Aorta (tissue), 5 donors: ENCODE data around the gene KLHDC4. TPM values are rescaled to one million over a fixed set of nuclear protein-coding genes. Genes with fewer than 3 reads are reported as not detected.
A peak's percentile ranks its signal among the peaks of the same experiment; 100 is the strongest.
"Not testable (repeated sequence)": the region's sequence is repeated elsewhere in the genome, so short reads cannot be mapped to it uniquely, and the experiment has no call there.

Experiments
- ATAC-seq: fragments of 200-7000 bp; cut with Tn5 transposase; one replicate; pipeline ENCODE4 v1.9.1; 2022; ENCODE audit warnings: moderate library complexity; ENCODE audit not compliant: low FRiP score
- DNase-seq, 2 donors: peaks; one replicate each; pipeline ENCODE4 v3.0.0-alpha.2; 2020
- H3K27ac ChIP-seq, 2 donors: one replicate each; pipeline ENCODE4 v1.5.1; 2013; ENCODE audit warnings: low read length in 2 of 2, mild to moderate bottlenecking in 2 of 2, moderate library complexity in 2 of 2, control low read depth in 1 of 2, inconsistent platforms in 1 of 2, low read depth in 1 of 2
- H3K27me3 ChIP-seq, 2 donors: one replicate each; pipeline ENCODE4 v1.6.1; 2013; ENCODE audit warnings: control low read depth in 1 of 2, low read length in 1 of 2, mild to moderate bottlenecking in 1 of 2, moderate library complexity in 1 of 2; ENCODE audit not compliant: insufficient read depth in 2 of 2, control insufficient read depth in 1 of 2
- H3K36me3 ChIP-seq, 2 donors: one replicate each; pipeline ENCODE4 v1.6.1; 2013; ENCODE audit warnings: control low read depth in 1 of 2, low read length in 1 of 2, mild to moderate bottlenecking in 1 of 2; ENCODE audit not compliant: insufficient read depth in 2 of 2, control insufficient read depth in 1 of 2
- H3K4me1 ChIP-seq, 2 donors: one replicate each; pipeline ENCODE4 v1.6.1; 2013; ENCODE audit warnings: low read length in 2 of 2, control low read depth in 1 of 2, mild to moderate bottlenecking in 1 of 2, moderate library complexity in 1 of 2; ENCODE audit not compliant: insufficient read depth in 2 of 2, control insufficient read depth in 1 of 2
- H3K4me3 ChIP-seq, 2 donors: one replicate each; pipeline ENCODE4 v1.5.1; 2013; ENCODE audit warnings: low read length in 2 of 2, control low read depth in 1 of 2, mild to moderate bottlenecking in 1 of 2
- H3K9me3 ChIP-seq: one replicate; pipeline ENCODE4 v1.6.1; 2013; ENCODE audit warnings: mild to moderate bottlenecking, low read length; ENCODE audit not compliant: control insufficient read depth
- WGBS, 2 donors: extraction: QIAGEN DNeasy Blood & Tissue Kit; methylation state at CpG; one replicate each; pipeline ENCODE4 v1.1.7; 2013; 5-methylcytosine and 5-hydroxymethylcytosine counted together
- intact Hi-C, 2 donors: fragments of 100-400 bp; cut with DNase I; formaldehyde crosslinking; loops; one replicate each; pipeline versions ENCODE4 v1.14.2 to v1.15.0; 2022
- polyA plus RNA-seq, 2 donors: library from polyadenylated mRNA; stranded (reverse); fragments of 200-250 nt; gene quantifications; one replicate each; pipeline ENCODE4 v1.2.3, GENCODE V29; 2013
- total RNA-seq, 2 donors: library from RNA; stranded (reverse); fragmentation: NEBNext Ultra II Directional; extraction: Animal tissue kit (Norgen Biotek cat#: 25700); gene quantifications; one replicate each; pipeline ENCODE4 v1.2.1, GENCODE V29; 2021
- donor health status: healthy with polysubstance abuse.
- donor health status: Bipolar disorder and iron deficiency.
- donor health status: DM: no; HTN: no; CAD: no.
- donor health status: DM: no; HTN: no; CAD: no.
- donor health status: DM: yes; HTN: yes; CAD: no.

KLHDC4 gene
- total and polyA plus RNA-seq, 4 donors, result 12.0 to 52.3 (median 36.1) TPM

DNA sequence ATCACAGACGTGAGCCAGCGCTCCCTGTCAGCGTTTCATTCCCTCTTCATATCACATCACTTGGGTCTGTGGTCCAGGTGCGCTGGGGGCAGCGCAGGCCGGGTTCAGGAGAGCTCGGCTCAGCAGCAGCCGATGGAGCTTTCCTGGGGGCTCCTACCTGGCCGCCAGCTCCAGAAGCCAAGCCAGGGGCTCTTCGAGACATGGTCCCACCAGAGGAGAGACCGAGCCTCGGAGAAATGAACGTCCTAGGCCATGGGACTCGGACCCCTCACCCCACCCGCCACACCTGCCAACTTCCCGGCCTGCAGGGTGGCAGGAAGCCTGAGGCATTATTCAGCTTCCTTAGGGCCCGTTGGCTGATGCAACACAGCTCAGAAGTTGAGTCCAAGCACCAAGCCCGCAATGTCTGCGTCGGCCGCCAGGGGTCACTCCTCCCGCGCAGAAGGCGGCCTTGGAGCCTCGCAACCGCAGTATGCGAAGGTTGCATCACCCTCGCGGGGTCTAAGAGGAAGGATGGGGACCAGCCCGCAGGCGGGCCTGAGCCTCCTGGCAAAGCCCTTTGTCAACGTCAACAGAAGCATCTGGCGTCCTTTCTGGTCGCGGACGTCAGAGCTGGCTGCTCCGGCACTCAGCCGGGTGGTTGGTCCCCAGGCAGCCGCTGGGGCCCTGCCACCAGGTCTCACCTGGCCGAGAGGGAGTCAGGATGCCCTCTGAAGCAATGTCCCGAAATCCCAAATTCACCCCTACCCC, 13.2 kb upstream of the KLHDC4 start:
- Histone ChIP-seq H3K4me1 (no peaks in the 10 kb centered on the region), H3K9me3 (no peaks in the 10 kb centered on the region), H3K4me3 (no peak overlapping the region), H3K27ac (no peak overlapping the region), H3K36me3 (no peaks in the 10 kb centered on the region), H3K27me3 (no peaks in the 10 kb centered on the region)
- WGBS, 2 donors, result 28 to 29% methylated on average over 40 to 41 of the region's 41 CpGs
- peak; percentile 95 to 97 for DNase-seq
- peak; percentile 94 for ATAC-seq
- intact Hi-C loops, result loop anchor here (1.0 to 5.0 kb wide), 4 partner anchors 73 to 132 kb away; no protein-coding TSS in a partner anchor

DNA sequence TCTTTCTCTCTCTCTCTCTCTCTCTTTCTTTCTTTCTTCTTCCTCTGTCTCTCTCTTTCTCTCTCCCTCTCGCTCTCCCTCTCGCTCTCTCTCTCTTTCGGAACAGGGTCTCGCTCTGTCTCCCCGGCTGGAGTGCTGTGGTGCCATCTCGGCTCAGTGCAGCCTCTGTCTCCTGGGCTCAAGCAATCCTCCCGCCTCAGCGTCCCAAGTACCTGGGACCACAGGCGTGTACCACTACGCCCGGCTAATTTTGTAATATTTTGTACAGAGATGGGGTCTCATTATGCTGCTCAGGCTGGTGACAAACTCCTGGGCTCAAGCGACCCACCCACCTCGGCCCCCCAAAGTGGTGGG, 12.7 kb upstream of the KLHDC4 start:
- intact Hi-C loops, result loop anchor here (2.0 to 5.0 kb wide), 3 partner anchors 74 to 132 kb away; no protein-coding TSS in a partner anchor
- DNase-seq (no peak), ATAC-seq (no peak)
- WGBS, 2 donors, result 94% methylated on average over 13 of the region's 13 CpGs
- H3K4me1 ChIP-seq, result no peaks in the 10 kb centered on the region
- H3K27me3 ChIP-seq, result no peaks in the 10 kb centered on the region
- no peaks in the 10 kb centered on the region for H3K36me3 ChIP-seq
- no peaks in the 10 kb centered on the region for H3K9me3 ChIP-seq
- H3K27ac ChIP-seq, result no peak overlapping the region
- no peak overlapping the region for H3K4me3 ChIP-seq

- 86 to 89% methylated on average over 16 of the region's 16 CpGs for WGBS, 2 donors
- H3K36me3 ChIP-seq, H3K27ac ChIP-seq, H3K4me3 ChIP-seq, DNase-seq, H3K9me3 ChIP-seq, H3K4me1 ChIP-seq, H3K27me3 ChIP-seq, ATAC-seq, intact Hi-C loops: not testable (repeated sequence)
Observed at GRCh38 chr16:87773836-87774235, 8.1 kb upstream of the KLHDC4 start.

DNA sequence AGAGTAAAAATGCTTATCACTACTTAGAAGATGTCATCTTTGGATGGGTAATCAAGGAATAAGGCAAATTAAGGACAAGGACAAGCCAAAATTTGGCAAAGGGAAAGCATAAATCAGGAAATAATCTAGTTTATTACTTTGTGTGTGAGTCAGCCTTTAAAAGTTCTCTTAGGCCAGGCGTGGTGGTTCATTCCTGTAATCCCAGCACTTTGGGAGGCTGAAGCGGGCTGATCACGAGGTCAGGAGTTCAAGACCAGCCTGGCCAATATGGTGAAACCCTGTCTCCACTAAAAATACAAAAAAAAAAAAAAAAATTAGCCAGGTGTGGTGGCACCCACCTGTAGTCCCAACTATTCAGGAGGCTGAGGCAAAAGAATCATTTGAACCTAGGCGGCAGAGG, 1.7 kb upstream of the KLHDC4 start:
- not testable (repeated sequence) for H3K36me3 ChIP-seq, H3K27me3 ChIP-seq, H3K4me1 ChIP-seq, ATAC-seq, H3K4me3 ChIP-seq, H3K27ac ChIP-seq, DNase-seq, H3K9me3 ChIP-seq
- intact Hi-C loops, result loop anchor here (5.0 to 10.0 kb wide), 3 partner anchors 180 to 805 kb away; partner anchors contain the start of genes MAP1LC3B (in 1 of the 2) and ZC3H18 (in 1 of the 2)
- 88% methylated on average over 4 of the region's 4 CpGs for WGBS, 2 donors

- intact Hi-C loops, result loop anchor here (5.0 to 10.0 kb wide), 3 partner anchors 179 to 806 kb away; partner anchors contain the start of genes MAP1LC3B (in 1 of the 2) and ZC3H18 (in 1 of the 2)
- no peaks in the 10 kb centered on the region for H3K9me3 ChIP-seq
- no peaks in the 10 kb centered on the region for H3K36me3 ChIP-seq
- H3K4me1 ChIP-seq, result no peaks in the 10 kb centered on the region
- no peak overlapping the region for H3K27ac ChIP-seq
- no peak for ATAC-seq
- WGBS, 2 donors, result 41 to 44% methylated on average over 17 of the region's 17 CpGs
- H3K27me3 ChIP-seq, result no peaks in the 10 kb centered on the region
- peak overlapping the region in 1 of 2 donors; percentile 76 for H3K4me3 ChIP-seq
- DNase-seq, result no peak
Observed at GRCh38 chr16:87766485-87766797, 655 bp upstream of the KLHDC4 start.

GRCh38 chr16:87765473-87765775, 362 bp downstream of the KLHDC4 start:
- ATAC-seq, result peak; percentile 49
- 0 to 1% methylated on average over 29 to 32 of the region's 32 CpGs for WGBS, 2 donors

DNA sequence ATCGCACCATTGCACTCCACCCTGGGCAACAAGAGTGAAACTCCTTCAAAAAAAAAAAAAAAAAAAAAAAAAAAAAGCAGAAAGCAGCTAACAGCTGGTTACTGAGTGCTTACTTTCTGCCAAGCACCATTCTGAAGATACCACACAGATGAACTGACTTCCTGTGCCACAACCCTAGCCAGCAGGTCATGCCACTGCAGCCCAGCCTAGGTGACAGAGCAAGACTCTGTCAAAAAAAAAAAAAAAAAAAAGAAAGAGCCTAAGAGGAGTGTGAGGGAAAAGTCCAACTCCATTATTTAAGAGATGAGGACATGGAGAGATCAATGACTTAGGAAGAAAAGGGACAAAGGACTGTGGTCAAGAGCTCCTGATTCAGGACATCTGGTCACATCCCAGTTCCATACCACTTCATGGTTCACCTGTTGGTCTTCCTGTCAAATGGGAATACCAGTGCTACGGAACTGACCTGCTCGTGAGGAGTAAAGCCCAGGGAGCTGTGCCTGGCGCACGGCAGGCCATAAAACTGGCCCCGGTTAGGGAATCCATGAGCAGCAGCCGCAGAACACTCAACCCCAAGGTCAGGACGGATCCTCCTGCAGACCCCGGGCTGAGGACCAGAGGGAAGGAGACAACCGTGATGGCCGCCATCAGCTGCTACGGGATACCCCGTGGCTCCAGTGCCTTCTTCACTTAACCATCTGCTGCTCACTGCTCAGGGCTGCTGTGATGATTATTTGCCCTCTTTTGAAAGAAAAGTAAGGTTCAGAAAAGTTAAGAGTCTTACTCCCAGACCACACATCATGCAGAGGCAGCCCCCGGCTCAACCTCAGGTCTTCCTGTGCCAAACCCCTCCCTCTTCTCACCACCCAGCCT, 950 bp downstream of the KLHDC4 start:
- H3K27ac ChIP-seq, result no peak overlapping the region
- H3K9me3 ChIP-seq, result no peaks in the 10 kb centered on the region
- H3K4me1 ChIP-seq, result no peaks in the 10 kb centered on the region
- ATAC-seq (no peak), DNase-seq (no peak)
- 32 to 37% methylated on average over 14 of the region's 14 CpGs for WGBS, 2 donors
- H3K36me3 ChIP-seq, result no peaks in the 10 kb centered on the region
- H3K4me3 ChIP-seq, result peak overlapping the region; percentile 58 to 76
- no peaks in the 10 kb centered on the region for H3K27me3 ChIP-seq
- intact Hi-C loops, result loop anchor here (5.0 to 10.0 kb wide), 3 partner anchors 178 to 807 kb away; partner anchors contain the start of genes MAP1LC3B (in 1 of the 2) and ZC3H18 (in 1 of the 2)

More at GRCh38 chr16:87765473-87765775, 362 bp downstream of the KLHDC4 start:
- Histone ChIP-seq H3K36me3 (no peaks in the 10 kb centered on the region), H3K4me3 (peak overlapping the region; percentile 58 to 76), H3K27me3 (no peaks in the 10 kb centered on the region), H3K4me1 (no peaks in the 10 kb centered on the region), H3K9me3 (no peaks in the 10 kb centered on the region), H3K27ac (no peak overlapping the region)
- DNase-seq, result no peak
- intact Hi-C loops, result loop anchor here (5.0 to 10.0 kb wide), 3 partner anchors 178 to 807 kb away; partner anchors contain the start of genes MAP1LC3B (in 1 of the 2) and ZC3H18 (in 1 of the 2)

DNA sequence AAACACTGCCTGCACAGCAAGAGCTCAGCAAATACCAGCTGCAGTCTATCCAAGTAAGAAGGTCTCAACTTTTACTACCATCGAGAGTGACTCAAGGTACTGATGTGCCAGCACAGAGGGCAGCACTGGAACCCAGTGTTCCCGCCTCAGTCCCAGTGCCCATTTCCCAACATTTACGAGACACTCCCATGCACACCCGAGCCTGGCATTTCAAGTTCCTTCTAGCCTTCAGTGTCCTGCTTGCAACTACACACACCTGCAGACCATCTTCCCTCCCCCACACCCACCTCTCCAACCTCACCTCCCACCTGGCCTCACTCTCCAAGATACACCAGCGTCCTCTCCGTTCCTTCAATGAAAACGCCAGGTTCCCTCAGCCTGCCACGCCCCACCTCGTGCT, 3.2 kb downstream of the KLHDC4 start:
- intact Hi-C loops, result loop anchor here in 1 of 2 donors (10.0 kb wide), 1 partner anchor 368 kb away; the partner anchor contains the start of gene MAP1LC3B
- ATAC-seq (no peak), DNase-seq (no peak)
- Histone ChIP-seq H3K4me3 (no peak overlapping the region), H3K9me3 (no peaks in the 10 kb centered on the region), H3K4me1 (no peaks in the 10 kb centered on the region), H3K36me3 (no peaks in the 10 kb centered on the region), H3K27me3 (no peaks in the 10 kb centered on the region), H3K27ac (no peak overlapping the region)
- WGBS, 2 donors, result 89 to 91% methylated on average over 9 of the region's 9 CpGs
